A549 (cell line): ENCODE results near the gene ALDH3B1.

Experiments
- CBX2 ChIP-seq: fragments of 200-600 bp; sonication (generic); IDR thresholded peaks from 2 replicates; pipeline ENCODE4 v1.6.1; 2016; ENCODE audit warnings: low read depth, mild to moderate bottlenecking, borderline replicate concordance
- CHD4 ChIP-seq: fragments of 200-600 bp; sonication (generic); IDR thresholded peaks from 2 replicates; pipeline ENCODE4 v1.6.1; 2016; ENCODE audit warnings: antibody characterized with exemption, mild to moderate bottlenecking, borderline replicate concordance
- CTCF ChIP-seq: fragments of >200 bp; sonication (Bioruptor Twin); formaldehyde crosslinking; IDR thresholded peaks from 3 replicates; pipeline ENCODE4 v1.5.1; 2016
- EP300 ChIP-seq, 2 experiments: fragments of >200 bp; sonication (Bioruptor Twin); formaldehyde crosslinking; IDR thresholded peaks; 2 replicates in 1 of 2; 3 replicates in 1 of 2; pipeline ENCODE4 v1.6.1; 2016 to 2017
- FOSL2 ChIP-seq, 2 experiments: fragments of 450-650 bp in 1 of 2; fragments of >200 bp in 1 of 2; sonication (Bioruptor Twin) in 1 of 2; formaldehyde crosslinking; IDR thresholded peaks; 2 replicates each; pipeline versions ENCODE4 v1.5.0 to v1.6.1; 2016 to 2020; ENCODE audit warnings: mild to moderate bottlenecking in 1 of 2, moderate library complexity in 1 of 2
- HDAC2 ChIP-seq: fragments of 200-600 bp; sonication (generic); IDR thresholded peaks from 2 replicates; pipeline ENCODE4 v1.6.1; 2016
- MAX ChIP-seq: IDR thresholded peaks from 2 replicates; pipeline ENCODE4 v1.6.1; 2012
- NFE2L2 ChIP-seq: fragments of 150-350 bp; conservative IDR thresholded peaks from 2 replicates; pipeline ENCODE4 v1.6.1; 2014; ENCODE audit warnings: low read length
- POLR2A ChIP-seq: IDR thresholded peaks from 2 replicates; pipeline ENCODE4 v1.6.1; 2012; ENCODE audit warnings: mild to moderate bottlenecking, low read length
- TP53 ChIP-seq: fragments of 250-450 bp; sonication (Bioruptor Pico); IDR thresholded peaks from 2 replicates; pipeline ENCODE4 v1.5.0; 2021; ENCODE audit warnings: mild to moderate bottlenecking, moderate library complexity
- ZSCAN20 ChIP-seq: fragments of 250-450 bp; sonication (Bioruptor Pico); IDR thresholded peaks from 2 replicates; pipeline ENCODE4 v1.8.0; 2022; ENCODE audit warnings: mild to moderate bottlenecking, moderate library complexity

GRCh38 chr11:68006606-68007166, 3.4 kb upstream of the ALDH3B1 start:
- TF ChIP-seq CTCF (no peak), POLR2A (no peak), CHD4 (no peak), ZSCAN20 (CRISPR knock-in tag) (no peak), EP300 (IDR thresholded peaks at IDR 0.05) (no peak), MAX (no peak), TP53 (CRISPR knock-in tag) (no peak), FOSL2 (IDR thresholded peaks at IDR 0.05) (no peak), FOSL2 (CRISPR knock-in tag; IDR thresholded peaks at IDR 0.05) (no peak), HDAC2 (no peak), NFE2L2 (no peak), CBX2 (no peak)
